Measurements from ENCODE around the gene MAPRE3. TPM values are rescaled to one million over a fixed set of nuclear protein-coding genes. Genes with fewer than 3 reads are reported as not detected.

Gene MAPRE3
- total and polyA plus RNA-seq, 4 donors: 10.2 to 41.9 (median 27.2) TPM

DNA sequence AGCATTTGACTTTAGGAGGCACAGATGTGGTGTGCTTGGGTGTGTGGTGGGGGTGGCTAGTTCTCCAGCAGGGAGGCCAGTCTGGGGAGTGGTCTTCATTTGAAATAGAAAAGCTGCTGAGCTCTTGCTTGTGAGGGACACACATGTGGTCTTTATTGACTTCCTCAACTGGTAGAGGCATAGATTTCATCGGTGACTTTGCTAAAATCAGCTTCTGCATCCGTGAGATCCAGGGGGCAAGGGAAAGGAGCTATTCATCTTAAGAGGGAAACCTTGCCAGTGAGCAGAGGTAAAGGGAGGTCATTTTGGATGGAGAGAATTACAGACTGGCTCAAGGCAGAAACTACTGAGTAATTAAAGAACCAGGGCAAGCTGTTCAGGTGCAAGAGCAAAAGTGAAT lies 4.7 kb downstream of the MAPRE3 start:
- H3K9ac ChIP-seq (ENCODE audit: insufficient read depth in 1 of 2, low read length in 2 of 2): no peak overlapping the region
- WGBS, 2 donors: 21 to 46% methylated on average over 2 of the region's 2 CpGs
- H3K36me3 ChIP-seq (ENCODE audit: control insufficient read depth in 4 of 4, insufficient read depth in 4 of 4, low read length in 4 of 4): no peaks in the 10 kb centered on the region

DNA sequence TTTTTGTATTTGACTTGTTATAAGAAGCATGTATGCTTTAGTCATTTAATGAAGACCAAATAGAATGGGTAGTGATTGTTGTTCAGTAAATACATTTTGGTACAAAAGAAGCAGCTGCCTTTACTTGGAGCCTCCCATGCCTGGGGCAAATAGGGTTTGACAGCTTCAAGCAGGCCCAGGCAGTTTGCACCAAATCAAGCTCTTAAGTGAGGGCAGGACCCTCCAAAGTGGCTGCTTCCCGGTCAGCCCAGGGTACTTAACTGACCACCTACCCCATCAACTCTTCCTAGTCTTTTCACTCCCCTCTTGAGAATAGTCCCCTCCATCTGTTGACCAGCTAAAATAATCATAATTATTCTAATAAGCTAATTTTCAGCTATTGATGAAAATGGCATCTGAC lies 5.2 kb downstream of the MAPRE3 start:
- no peak for TF ChIP-seq CTCF (IDR thresholded peaks at IDR 0.05; ENCODE audit: control extremely low read depth, extremely low read depth)
- Histone ChIP-seq H3K36me3 (ENCODE audit: control insufficient read depth in 4 of 4, insufficient read depth in 4 of 4, low read length in 4 of 4) (no peaks in the 10 kb centered on the region), H3K4me3 (no peak overlapping the region), H3K4me1 (ENCODE audit: control insufficient read depth in 5 of 5, insufficient read depth in 5 of 5, low read length in 5 of 5) (peaks cover 0 to 9% (median 3%) of the 10 kb centered on the region in 5 donors), H3K9ac (ENCODE audit: insufficient read depth in 1 of 2, low read length in 2 of 2) (no peak overlapping the region), H3K27me3 (ENCODE audit: control insufficient read depth in 3 of 3, insufficient read depth in 3 of 3, low read length in 2 of 3) (peaks cover 0 to 5% (median 3%) of the 10 kb centered on the region in 3 donors), H3K9me3 (ENCODE audit: control insufficient read depth in 4 of 4, insufficient read depth in 3 of 4, low read length in 3 of 4) (no peaks in the 10 kb centered on the region), H3K27ac (ENCODE audit: low read depth in 1 of 2, low read length in 1 of 2) (no peak overlapping the region)
- ATAC-seq (ENCODE audit: insufficient read depth, low FRiP score): no peak
- WGBS, 2 donors: 68 to 75% methylated on average over 1 of the region's 1 CpG
- DNase-seq: no peak

More for the DNA sequence above, 4.7 kb downstream of the MAPRE3 start:
- H3K27ac ChIP-seq (ENCODE audit: low read depth in 1 of 2, low read length in 1 of 2): no peak overlapping the region
- no peaks in the 10 kb centered on the region for H3K9me3 ChIP-seq (ENCODE audit: control insufficient read depth in 4 of 4, insufficient read depth in 3 of 4, low read length in 3 of 4)
- H3K4me1 ChIP-seq (ENCODE audit: control insufficient read depth in 5 of 5, insufficient read depth in 5 of 5, low read length in 5 of 5): peaks cover 0 to 12% (median 3%) of the 10 kb centered on the region in 5 donors
- TF ChIP-seq CTCF (IDR thresholded peaks at IDR 0.05; ENCODE audit: control extremely low read depth, extremely low read depth): no peak
- no peak for ATAC-seq (ENCODE audit: insufficient read depth, low FRiP score)
- DNase-seq: no peak
- no peak overlapping the region for H3K4me3 ChIP-seq
- H3K27me3 ChIP-seq (ENCODE audit: control insufficient read depth in 3 of 3, insufficient read depth in 3 of 3, low read length in 2 of 3): peaks cover 0 to 5% (median 3%) of the 10 kb centered on the region in 3 donors

- no peaks in the 10 kb centered on the region for H3K36me3 ChIP-seq (ENCODE audit: control insufficient read depth in 4 of 4, insufficient read depth in 4 of 4, low read length in 4 of 4)
- no peaks in the 10 kb centered on the region for H3K9me3 ChIP-seq (ENCODE audit: control insufficient read depth in 4 of 4, insufficient read depth in 3 of 4, low read length in 3 of 4)
- H3K27ac ChIP-seq (ENCODE audit: low read depth in 1 of 2, low read length in 1 of 2): no peak overlapping the region
- no peak overlapping the region for H3K9ac ChIP-seq (ENCODE audit: insufficient read depth in 1 of 2, low read length in 2 of 2)
- 86 to 91% methylated on average over 5 of the region's 5 CpGs for WGBS, 2 donors
- H3K4me1 ChIP-seq (ENCODE audit: control insufficient read depth in 5 of 5, insufficient read depth in 5 of 5, low read length in 5 of 5): peaks cover 0 to 5% (median 3%) of the 10 kb centered on the region in 5 donors
- TF ChIP-seq CTCF (IDR thresholded peaks at IDR 0.05; ENCODE audit: control extremely low read depth, extremely low read depth): no peak
- H3K4me3 ChIP-seq: no peak overlapping the region
- ATAC-seq (ENCODE audit: insufficient read depth, low FRiP score) (no peak), DNase-seq (no peak)
- peaks cover 0 to 5% (median 3%) of the 10 kb centered on the region in 3 donors for H3K27me3 ChIP-seq (ENCODE audit: control insufficient read depth in 3 of 3, insufficient read depth in 3 of 3, low read length in 2 of 3)
Measured at GRCh38 chr2:26976237-26976636, 5.8 kb downstream of the MAPRE3 start.

DNA sequence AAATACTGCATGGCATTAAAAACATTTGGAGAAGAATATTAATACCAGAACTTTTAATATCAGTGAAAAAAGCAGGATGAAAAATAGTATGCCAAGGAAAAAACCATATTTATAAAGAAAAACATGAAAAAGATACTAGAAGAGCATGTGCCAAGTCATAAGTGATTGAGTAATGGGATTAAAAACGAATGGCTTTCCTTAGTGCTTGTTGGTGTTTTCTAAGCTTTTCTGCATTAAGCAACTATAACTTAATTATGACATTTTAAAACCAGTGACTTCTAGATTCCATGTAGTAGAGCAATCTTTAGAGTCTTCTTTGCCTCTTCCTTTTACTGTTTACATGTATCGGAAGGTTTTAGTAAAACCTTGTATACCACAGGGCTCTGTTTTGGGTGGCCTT lies 6.6 kb downstream of the MAPRE3 start:
- Histone ChIP-seq H3K27me3 (ENCODE audit: control insufficient read depth in 3 of 3, insufficient read depth in 3 of 3, low read length in 2 of 3) (peaks cover 0 to 5% (median 3%) of the 10 kb centered on the region in 3 donors), H3K9ac (ENCODE audit: insufficient read depth in 1 of 2, low read length in 2 of 2) (no peak overlapping the region), H3K4me1 (ENCODE audit: control insufficient read depth in 5 of 5, insufficient read depth in 5 of 5, low read length in 5 of 5) (peaks cover 0 to 7% (median 0%) of the 10 kb centered on the region in 5 donors), H3K9me3 (ENCODE audit: control insufficient read depth in 4 of 4, insufficient read depth in 3 of 4, low read length in 3 of 4) (no peaks in the 10 kb centered on the region), H3K4me3 (no peak overlapping the region), H3K36me3 (ENCODE audit: control insufficient read depth in 4 of 4, insufficient read depth in 4 of 4, low read length in 4 of 4) (no peaks in the 10 kb centered on the region), H3K27ac (ENCODE audit: low read depth in 1 of 2, low read length in 1 of 2) (no peak overlapping the region)
- 67 to 77% methylated on average over 2 of the region's 2 CpGs for WGBS, 2 donors
- ATAC-seq (ENCODE audit: insufficient read depth, low FRiP score): no peak
- DNase-seq: no peak
- TF ChIP-seq CTCF (IDR thresholded peaks at IDR 0.05; ENCODE audit: control extremely low read depth, extremely low read depth): no peak
